ENCODE results near the gene ZNF146. TPM values are rescaled to one million over a fixed set of nuclear protein-coding genes. Genes with fewer than 3 reads are reported as not detected.

Gene ZNF146
- polyA plus RNA-seq, 1 donor from 2014 or later, result 215 TPM

DNA sequence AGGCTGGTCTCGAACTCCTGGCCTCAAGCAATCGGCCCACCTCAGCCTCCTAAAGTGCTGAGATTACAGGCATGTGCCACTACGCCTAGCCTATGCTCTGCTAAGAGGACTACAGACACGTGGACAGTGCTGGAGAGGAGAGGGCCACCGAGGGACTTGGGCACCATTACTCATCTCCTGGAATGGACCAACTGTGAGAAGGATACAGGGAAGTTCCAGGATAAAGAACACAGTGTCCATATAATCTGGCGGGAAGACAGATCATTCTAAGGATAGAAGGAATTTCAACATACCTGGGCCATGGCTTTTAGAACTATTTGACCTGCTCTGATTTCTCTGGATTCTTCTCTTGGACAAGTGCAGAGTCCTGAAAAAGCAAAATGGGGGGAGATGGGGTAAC is 13.2 kb upstream of the ZNF146 start:
- no peak overlapping the region for H2AFZ ChIP-seq (ENCODE audit: low read depth, low read length)
- H3K36me3 ChIP-seq (ENCODE audit: insufficient read depth, low read length), result no peaks in the 10 kb centered on the region
- H3K4me3 ChIP-seq (ENCODE audit: low read length), result no peak overlapping the region
- H3F3A ChIP-seq (ENCODE audit: insufficient read depth, low read length, poor library complexity, severe bottlenecking), result no peaks in the 10 kb centered on the region
- no peaks in the 10 kb centered on the region for H3K9me3 ChIP-seq (ENCODE audit: low read length)
- H3K9me2 ChIP-seq (ENCODE audit: insufficient read depth, low read length), result no peaks in the 10 kb centered on the region
- no peaks in the 10 kb centered on the region for H3K79me2 ChIP-seq (replicated peaks; ENCODE audit: insufficient read depth, low read length)
- no peak overlapping the region for H3K27ac ChIP-seq (ENCODE audit: low read length)
- no peak overlapping the region for H3K9ac ChIP-seq (ENCODE audit: low read length)
- no peaks in the 10 kb centered on the region for H3K27me3 ChIP-seq (ENCODE audit: insufficient read depth, low read depth, low read length)
- no peak overlapping the region for H3K4me2 ChIP-seq (ENCODE audit: low read length)
- TF ChIP-seq, protein P1, sequence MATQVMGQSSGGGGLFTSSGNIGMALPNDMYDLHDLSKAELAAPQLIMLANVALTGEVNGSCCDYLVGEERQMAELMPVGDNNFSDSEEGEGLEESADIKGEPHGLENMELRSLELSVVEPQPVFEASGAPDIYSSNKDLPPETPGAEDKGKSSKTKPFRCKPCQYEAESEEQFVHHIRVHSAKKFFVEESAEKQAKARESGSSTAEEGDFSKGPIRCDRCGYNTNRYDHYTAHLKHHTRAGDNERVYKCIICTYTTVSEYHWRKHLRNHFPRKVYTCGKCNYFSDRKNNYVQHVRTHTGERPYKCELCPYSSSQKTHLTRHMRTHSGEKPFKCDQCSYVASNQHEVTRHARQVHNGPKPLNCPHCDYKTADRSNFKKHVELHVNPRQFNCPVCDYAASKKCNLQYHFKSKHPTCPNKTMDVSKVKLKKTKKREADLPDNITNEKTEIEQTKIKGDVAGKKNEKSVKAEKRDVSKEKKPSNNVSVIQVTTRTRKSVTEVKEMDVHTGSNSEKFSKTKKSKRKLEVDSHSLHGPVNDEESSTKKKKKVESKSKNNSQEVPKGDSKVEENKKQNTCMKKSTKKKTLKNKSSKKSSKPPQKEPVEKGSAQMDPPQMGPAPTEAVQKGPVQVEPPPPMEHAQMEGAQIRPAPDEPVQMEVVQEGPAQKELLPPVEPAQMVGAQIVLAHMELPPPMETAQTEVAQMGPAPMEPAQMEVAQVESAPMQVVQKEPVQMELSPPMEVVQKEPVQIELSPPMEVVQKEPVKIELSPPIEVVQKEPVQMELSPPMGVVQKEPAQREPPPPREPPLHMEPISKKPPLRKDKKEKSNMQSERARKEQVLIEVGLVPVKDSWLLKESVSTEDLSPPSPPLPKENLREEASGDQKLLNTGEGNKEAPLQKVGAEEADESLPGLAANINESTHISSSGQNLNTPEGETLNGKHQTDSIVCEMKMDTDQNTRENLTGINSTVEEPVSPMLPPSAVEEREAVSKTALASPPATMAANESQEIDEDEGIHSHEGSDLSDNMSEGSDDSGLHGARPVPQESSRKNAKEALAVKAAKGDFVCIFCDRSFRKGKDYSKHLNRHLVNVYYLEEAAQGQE (IDR thresholded peaks at IDR 0.05; ENCODE audit: borderline replicate concordance), result no peak
- TF ChIP-seq TAF1 (IDR thresholded peaks at IDR 0.05; ENCODE audit: low read depth), result no peak
- no peak for TF ChIP-seq POLR2AphosphoS5 (IDR thresholded peaks at IDR 0.05)
- TF ChIP-seq SMC3 (conservative IDR thresholded peaks at IDR 0.05; ENCODE audit: poor library complexity), result no peak
- TF ChIP-seq, protein P2, sequence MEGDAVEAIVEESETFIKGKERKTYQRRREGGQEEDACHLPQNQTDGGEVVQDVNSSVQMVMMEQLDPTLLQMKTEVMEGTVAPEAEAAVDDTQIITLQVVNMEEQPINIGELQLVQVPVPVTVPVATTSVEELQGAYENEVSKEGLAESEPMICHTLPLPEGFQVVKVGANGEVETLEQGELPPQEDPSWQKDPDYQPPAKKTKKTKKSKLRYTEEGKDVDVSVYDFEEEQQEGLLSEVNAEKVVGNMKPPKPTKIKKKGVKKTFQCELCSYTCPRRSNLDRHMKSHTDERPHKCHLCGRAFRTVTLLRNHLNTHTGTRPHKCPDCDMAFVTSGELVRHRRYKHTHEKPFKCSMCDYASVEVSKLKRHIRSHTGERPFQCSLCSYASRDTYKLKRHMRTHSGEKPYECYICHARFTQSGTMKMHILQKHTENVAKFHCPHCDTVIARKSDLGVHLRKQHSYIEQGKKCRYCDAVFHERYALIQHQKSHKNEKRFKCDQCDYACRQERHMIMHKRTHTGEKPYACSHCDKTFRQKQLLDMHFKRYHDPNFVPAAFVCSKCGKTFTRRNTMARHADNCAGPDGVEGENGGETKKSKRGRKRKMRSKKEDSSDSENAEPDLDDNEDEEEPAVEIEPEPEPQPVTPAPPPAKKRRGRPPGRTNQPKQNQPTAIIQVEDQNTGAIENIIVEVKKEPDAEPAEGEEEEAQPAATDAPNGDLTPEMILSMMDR (IDR thresholded peaks at IDR 0.05; ENCODE audit: poor library complexity, severe bottlenecking), result no peak
- no peak for TF ChIP-seq EZH2 (IDR thresholded peaks at IDR 0.05; ENCODE audit: borderline replicate concordance, insufficient read depth, low read length, poor library complexity, severe bottlenecking)
- TF ChIP-seq RAD21 (conservative IDR thresholded peaks at IDR 0.05), result no peak
- no peak for TF ChIP-seq MXI1 (conservative IDR thresholded peaks at IDR 0.05; ENCODE audit: poor library complexity, severe bottlenecking)
- no peak for TF ChIP-seq EP300 (conservative IDR thresholded peaks at IDR 0.05; ENCODE audit: poor library complexity, severe bottlenecking)
- H4K20me1 ChIP-seq (ENCODE audit: insufficient read depth), result no peaks in the 10 kb centered on the region

DNA sequence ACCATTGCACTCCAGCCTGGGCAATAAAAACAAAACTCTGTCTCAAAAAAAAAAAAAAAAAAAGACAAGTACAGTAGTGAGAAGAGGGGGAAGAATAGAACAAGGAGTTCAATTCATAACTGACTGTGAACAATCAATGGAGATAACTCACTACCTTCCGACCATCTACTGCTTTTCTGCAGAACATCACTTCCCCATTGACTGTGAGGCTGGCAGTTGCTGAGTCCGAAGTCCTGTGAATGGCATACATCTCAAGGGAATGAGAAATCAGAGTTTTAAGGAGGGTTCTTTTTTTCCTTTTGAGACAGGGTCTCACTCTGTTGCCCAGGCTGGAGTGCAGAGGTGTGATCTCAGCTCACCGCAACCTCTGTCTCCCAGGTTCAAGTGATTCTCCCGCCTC is 11.6 kb upstream of the ZNF146 start:
- H3K27ac ChIP-seq (ENCODE audit: low read length), result no peak overlapping the region
- H4K20me1 ChIP-seq (ENCODE audit: insufficient read depth), result no peaks in the 10 kb centered on the region

More for the DNA sequence above, 11.6 kb upstream of the ZNF146 start:
- no peak overlapping the region for H3K4me2 ChIP-seq (ENCODE audit: low read length)
- no peaks in the 10 kb centered on the region for H3K9me3 ChIP-seq (ENCODE audit: low read length)
- no peak for TF ChIP-seq POLR2AphosphoS5 (IDR thresholded peaks at IDR 0.05)
- no peak for TF ChIP-seq TAF1 (IDR thresholded peaks at IDR 0.05; ENCODE audit: low read depth)
- TF ChIP-seq SMC3 (conservative IDR thresholded peaks at IDR 0.05; ENCODE audit: poor library complexity), result no peak
- no peak for TF ChIP-seq RAD21 (conservative IDR thresholded peaks at IDR 0.05)
- TF ChIP-seq, protein P1 (IDR thresholded peaks at IDR 0.05; ENCODE audit: borderline replicate concordance), result no peak
- no peak for TF ChIP-seq MXI1 (conservative IDR thresholded peaks at IDR 0.05; ENCODE audit: poor library complexity, severe bottlenecking)
- no peak for TF ChIP-seq EZH2 (IDR thresholded peaks at IDR 0.05; ENCODE audit: borderline replicate concordance, insufficient read depth, low read length, poor library complexity, severe bottlenecking)
- no peaks in the 10 kb centered on the region for H3K36me3 ChIP-seq (ENCODE audit: insufficient read depth, low read length)
- no peaks in the 10 kb centered on the region for H3K9me2 ChIP-seq (ENCODE audit: insufficient read depth, low read length)
- no peak overlapping the region for H3K4me3 ChIP-seq (ENCODE audit: low read length)
- no peaks in the 10 kb centered on the region for H3K27me3 ChIP-seq (ENCODE audit: insufficient read depth, low read depth, low read length)
- H3K9ac ChIP-seq (ENCODE audit: low read length), result no peak overlapping the region
- H3K79me2 ChIP-seq (replicated peaks; ENCODE audit: insufficient read depth, low read length), result no peaks in the 10 kb centered on the region
- no peak overlapping the region for H2AFZ ChIP-seq (ENCODE audit: low read depth, low read length)
- no peaks in the 10 kb centered on the region for H3F3A ChIP-seq (ENCODE audit: insufficient read depth, low read length, poor library complexity, severe bottlenecking)
